Karpas-422 (cell line): Measurements from ENCODE around the gene DSC1. TPM values are rescaled to one million over a fixed set of nuclear protein-coding genes. Genes with fewer than 3 reads are reported as not detected.

Experiments used
- DNase-seq: peaks from one replicate; pipeline ENCODE4 v3.0.0-alpha.2; 2015
- H2AFZ ChIP-seq: fragments of 200-600 bp; sonication (generic); 2 replicates; pipeline ENCODE4 v1.6.1; 2014; ENCODE audit warnings: antibody characterized with exemption, low read length, mixed read lengths
- H3K27ac ChIP-seq: fragments of 200-600 bp; sonication (generic); 2 replicates; pipeline ENCODE4 v1.5.1; 2014; ENCODE audit warnings: mild to moderate bottlenecking, low read length, moderate library complexity
- H3K27me3 ChIP-seq: fragments of 200-600 bp; sonication (generic); 2 replicates; pipeline ENCODE4 v1.6.1; 2014; ENCODE audit warnings: low read length, mixed read lengths
- H3K36me3 ChIP-seq: fragments of 200-600 bp; sonication (generic); 2 replicates; pipeline ENCODE4 v1.6.1; 2014; ENCODE audit warnings: low read length, mixed read lengths; ENCODE audit not compliant: insufficient read depth
- H3K4me1 ChIP-seq: fragments of 200-600 bp; sonication (generic); 2 replicates; pipeline ENCODE4 v1.6.1; 2014; ENCODE audit warnings: mild to moderate bottlenecking, low read length, mixed read lengths
- H3K4me2 ChIP-seq: fragments of 200-600 bp; sonication (generic); 2 replicates; pipeline ENCODE4 v1.6.1; 2014; ENCODE audit warnings: low read length, low read depth, mild to moderate bottlenecking; ENCODE audit not compliant: poor library complexity, severe bottlenecking
- H3K4me3 ChIP-seq: fragments of 200-600 bp; sonication (generic); 2 replicates; pipeline ENCODE4 v1.5.1; 2014; ENCODE audit warnings: mild to moderate bottlenecking, antibody characterized with exemption, low read length, mixed read lengths
- H3K79me2 ChIP-seq: fragments of 200-600 bp; sonication (generic); 2 replicates; pipeline ENCODE4 v1.6.1; 2014; ENCODE audit warnings: mild to moderate bottlenecking, low read length, mixed read lengths
- H3K9ac ChIP-seq: fragments of 200-600 bp; sonication (generic); 2 replicates; pipeline ENCODE4 v1.6.0; 2014; ENCODE audit warnings: low read length
- H3K9me2 ChIP-seq: fragments of 200-600 bp; sonication (generic), shearing (Covaris generic); replicated peaks from 2 replicates; pipeline ENCODE4 v1.6.0; 2014; ENCODE audit warnings: mild to moderate bottlenecking, low read length, moderate library complexity; ENCODE audit not compliant: insufficient read depth
- H3K9me3 ChIP-seq: fragments of 300-700, 200-600 bp; sonication (generic); 2 replicates; pipeline ENCODE4 v1.6.1; 2014; ENCODE audit warnings: low read length, mixed read lengths
- H4K20me1 ChIP-seq: fragments of 200-600 bp; sonication (generic); 2 replicates; pipeline ENCODE4 v1.6.1; 2014; ENCODE audit warnings: mild to moderate bottlenecking, antibody characterized with exemption, low read length, low read depth; ENCODE audit not compliant: insufficient read depth
- total RNA-seq: library from RNA; depleted of rRNA; stranded (reverse); fragments of >200 nt; shearing (Covaris generic); gene quantifications from 2 replicates; pipeline ENCODE4 v1.2.3, GENCODE V29; 2014; ENCODE audit warnings: low replicate concordance; rRNA removed

DSC1 gene, protein sequence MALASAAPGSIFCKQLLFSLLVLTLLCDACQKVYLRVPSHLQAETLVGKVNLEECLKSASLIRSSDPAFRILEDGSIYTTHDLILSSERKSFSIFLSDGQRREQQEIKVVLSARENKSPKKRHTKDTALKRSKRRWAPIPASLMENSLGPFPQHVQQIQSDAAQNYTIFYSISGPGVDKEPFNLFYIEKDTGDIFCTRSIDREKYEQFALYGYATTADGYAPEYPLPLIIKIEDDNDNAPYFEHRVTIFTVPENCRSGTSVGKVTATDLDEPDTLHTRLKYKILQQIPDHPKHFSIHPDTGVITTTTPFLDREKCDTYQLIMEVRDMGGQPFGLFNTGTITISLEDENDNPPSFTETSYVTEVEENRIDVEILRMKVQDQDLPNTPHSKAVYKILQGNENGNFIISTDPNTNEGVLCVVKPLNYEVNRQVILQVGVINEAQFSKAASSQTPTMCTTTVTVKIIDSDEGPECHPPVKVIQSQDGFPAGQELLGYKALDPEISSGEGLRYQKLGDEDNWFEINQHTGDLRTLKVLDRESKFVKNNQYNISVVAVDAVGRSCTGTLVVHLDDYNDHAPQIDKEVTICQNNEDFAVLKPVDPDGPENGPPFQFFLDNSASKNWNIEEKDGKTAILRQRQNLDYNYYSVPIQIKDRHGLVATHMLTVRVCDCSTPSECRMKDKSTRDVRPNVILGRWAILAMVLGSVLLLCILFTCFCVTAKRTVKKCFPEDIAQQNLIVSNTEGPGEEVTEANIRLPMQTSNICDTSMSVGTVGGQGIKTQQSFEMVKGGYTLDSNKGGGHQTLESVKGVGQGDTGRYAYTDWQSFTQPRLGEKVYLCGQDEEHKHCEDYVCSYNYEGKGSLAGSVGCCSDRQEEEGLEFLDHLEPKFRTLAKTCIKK
- 2.3 and 2.4 TPM in 2 replicates for total RNA-seq

DNA sequence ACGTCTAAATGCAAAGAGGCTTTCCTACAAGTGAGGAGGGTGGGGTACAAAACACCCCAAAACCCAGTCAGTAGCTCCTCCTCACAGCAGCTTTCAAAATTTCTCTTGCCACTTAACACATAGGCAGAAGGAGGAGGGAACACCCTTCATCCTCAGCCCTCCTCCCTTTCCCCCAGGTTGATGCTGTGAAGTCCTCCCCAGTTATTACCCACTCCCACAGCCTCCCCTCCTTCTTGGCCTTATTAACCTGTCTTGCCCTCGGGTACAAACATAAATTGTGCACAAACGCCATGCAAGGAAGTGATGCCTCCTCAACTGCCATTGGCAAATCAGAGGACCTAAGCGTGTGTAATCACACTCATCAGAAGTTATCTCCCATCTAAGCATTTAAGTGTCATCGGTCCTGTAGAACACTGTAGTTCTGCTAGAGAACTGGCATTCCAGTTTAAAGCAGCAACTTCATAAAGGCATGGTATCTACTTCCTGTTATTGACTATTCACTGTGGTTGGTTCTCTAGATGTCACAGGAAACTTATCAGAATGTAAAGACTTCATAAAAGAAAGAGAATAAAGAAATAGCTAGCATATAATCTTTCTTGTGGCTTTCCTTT is at the start of gene DSC1:
DSC1 (minus strand) TSS at position 32 of the 611 bp plus-strand sequence. CDS start 262 bp downstream, outside the sequence.
- no peaks in the 10 kb centered on the region for H3K27me3 ChIP-seq
- H3K4me1 ChIP-seq, result peaks cover 17% of the 10 kb centered on the region
- no peaks in the 10 kb centered on the region for H4K20me1 ChIP-seq
- peak; percentile 51 for DNase-seq
- peak within 1 kb of the TSS; percentile 23; the same call in 1 of the 2 replicates for H3K9ac ChIP-seq
- no peak within 1 kb of the TSS for H3K27ac ChIP-seq
- H2AFZ ChIP-seq, result peak within 1 kb of the TSS; percentile 92
- H3K9me2 ChIP-seq, result no peaks in the 10 kb centered on the region
- peak within 1 kb of the TSS; percentile 16 for H3K4me2 ChIP-seq
- no peaks in the 10 kb centered on the region; the same call in 1 of the 2 replicates for H3K36me3 ChIP-seq
- no peaks in the 10 kb centered on the region for H3K9me3 ChIP-seq
- no peaks in the 10 kb centered on the region for H3K79me2 ChIP-seq
- peak within 1 kb of the TSS; percentile 18; the same call in 1 of the 2 replicates for H3K4me3 ChIP-seq

DNA sequence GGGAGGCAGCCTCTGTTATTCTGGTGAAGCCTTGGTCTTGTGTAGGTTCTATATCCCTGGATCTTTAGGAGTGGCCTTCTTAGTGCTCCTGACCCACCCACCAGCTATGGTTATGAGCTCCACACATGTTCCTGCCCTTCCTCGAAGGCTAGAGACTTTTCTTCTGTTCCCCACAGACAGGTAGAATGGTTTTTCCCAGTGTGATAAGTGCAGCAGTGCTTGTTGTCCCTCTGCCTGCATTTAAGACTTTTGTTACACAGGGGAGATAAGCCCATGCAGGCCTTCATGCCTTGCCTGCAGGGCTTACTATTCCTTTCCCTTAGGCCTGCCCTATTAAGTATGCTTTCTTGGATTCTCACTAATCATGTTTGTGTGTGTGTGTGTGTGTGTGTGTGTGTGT is 48.4 kb upstream of the DSC1 start:
- no peaks in the 10 kb centered on the region for H3K27me3 ChIP-seq
- H2AFZ ChIP-seq, result peak overlapping the region; percentile 83
- no peak overlapping the region for H3K4me3 ChIP-seq
- DNase-seq, result peak; percentile 45
- no peaks in the 10 kb centered on the region for H3K9me2 ChIP-seq
- no peak overlapping the region for H3K4me2 ChIP-seq
- H3K27ac ChIP-seq, result no peak overlapping the region
- no peak overlapping the region for H3K9ac ChIP-seq
- H3K9me3 ChIP-seq, result peaks cover 10% of the 10 kb centered on the region
- H3K79me2 ChIP-seq, result no peaks in the 10 kb centered on the region
- peaks cover 9% of the 10 kb centered on the region; the same call in 1 of the 2 replicates for H3K36me3 ChIP-seq
- no peaks in the 10 kb centered on the region for H4K20me1 ChIP-seq
- peaks cover 48% of the 10 kb centered on the region for H3K4me1 ChIP-seq

DNA sequence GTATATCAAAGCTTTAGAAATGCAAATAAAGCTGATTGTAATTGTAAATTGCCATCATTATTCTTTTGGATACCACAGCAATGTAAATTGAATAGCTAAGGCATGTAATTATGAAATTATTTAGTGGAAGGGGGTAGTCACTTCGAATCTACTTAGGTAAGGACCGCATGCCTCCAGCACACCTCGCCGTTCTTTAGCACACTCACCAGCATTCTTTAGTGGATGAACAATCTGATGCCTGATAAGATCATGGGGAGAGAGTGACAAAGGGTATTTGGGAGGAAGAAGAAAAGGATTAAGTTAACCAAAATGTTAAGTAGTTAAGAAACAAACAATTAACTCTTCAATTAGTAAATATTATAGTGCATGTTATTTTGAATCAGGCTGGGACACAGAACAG is 46.4 kb upstream of the DSC1 start:
- H3K27ac ChIP-seq, result peak overlapping the region; percentile 76; the same call in 1 of the 2 replicates
- DNase-seq, result peak; percentile 37
- no peak overlapping the region for H3K9ac ChIP-seq
- H3K4me1 ChIP-seq, result peaks cover 67% of the 10 kb centered on the region
- peaks cover 9% of the 10 kb centered on the region; the same call in 1 of the 2 replicates for H3K36me3 ChIP-seq
- no peaks in the 10 kb centered on the region for H3K9me2 ChIP-seq
- H3K27me3 ChIP-seq, result no peaks in the 10 kb centered on the region
- no peaks in the 10 kb centered on the region for H3K79me2 ChIP-seq
- H3K9me3 ChIP-seq, result peaks cover 10% of the 10 kb centered on the region
- no peak overlapping the region for H3K4me2 ChIP-seq
- H3K4me3 ChIP-seq, result no peak overlapping the region
- H4K20me1 ChIP-seq, result no peaks in the 10 kb centered on the region
- peak overlapping the region; percentile 47; the same call in 1 of the 2 replicates for H2AFZ ChIP-seq

DNA sequence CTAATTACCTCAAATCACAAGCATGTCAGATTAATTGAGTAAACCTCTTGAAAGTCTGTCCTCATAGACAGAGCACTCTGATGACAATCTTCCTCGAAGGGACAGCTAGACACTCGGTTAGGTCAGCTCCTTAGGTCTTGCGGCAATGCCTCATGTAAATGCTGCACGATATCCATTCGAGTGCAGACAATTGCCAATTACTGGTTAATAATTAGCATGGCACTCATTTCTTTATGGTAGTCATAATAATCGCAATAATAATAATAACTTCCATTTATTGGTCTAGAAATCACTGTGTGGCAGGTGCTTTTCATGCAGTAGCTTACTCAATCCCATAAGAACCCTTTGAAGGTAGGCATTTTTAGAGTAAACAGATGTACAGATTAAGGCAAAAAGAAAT is 44.7 kb upstream of the DSC1 start:
- H3K4me1 ChIP-seq, result peaks cover 78% of the 10 kb centered on the region
- H3K36me3 ChIP-seq, result peaks cover 9% of the 10 kb centered on the region; the same call in 1 of the 2 replicates
- H4K20me1 ChIP-seq, result no peaks in the 10 kb centered on the region
- H2AFZ ChIP-seq, result peak overlapping the region; percentile 22
- H3K4me2 ChIP-seq, result no peak overlapping the region
- no peak overlapping the region for H3K9ac ChIP-seq
- H3K4me3 ChIP-seq, result no peak overlapping the region
- no peaks in the 10 kb centered on the region for H3K9me2 ChIP-seq
- H3K9me3 ChIP-seq, result peaks cover 10% of the 10 kb centered on the region
- H3K79me2 ChIP-seq, result no peaks in the 10 kb centered on the region
- DNase-seq, result peak; percentile 41
- no peaks in the 10 kb centered on the region for H3K27me3 ChIP-seq
- H3K27ac ChIP-seq, result peak overlapping the region; percentile 76

DNA sequence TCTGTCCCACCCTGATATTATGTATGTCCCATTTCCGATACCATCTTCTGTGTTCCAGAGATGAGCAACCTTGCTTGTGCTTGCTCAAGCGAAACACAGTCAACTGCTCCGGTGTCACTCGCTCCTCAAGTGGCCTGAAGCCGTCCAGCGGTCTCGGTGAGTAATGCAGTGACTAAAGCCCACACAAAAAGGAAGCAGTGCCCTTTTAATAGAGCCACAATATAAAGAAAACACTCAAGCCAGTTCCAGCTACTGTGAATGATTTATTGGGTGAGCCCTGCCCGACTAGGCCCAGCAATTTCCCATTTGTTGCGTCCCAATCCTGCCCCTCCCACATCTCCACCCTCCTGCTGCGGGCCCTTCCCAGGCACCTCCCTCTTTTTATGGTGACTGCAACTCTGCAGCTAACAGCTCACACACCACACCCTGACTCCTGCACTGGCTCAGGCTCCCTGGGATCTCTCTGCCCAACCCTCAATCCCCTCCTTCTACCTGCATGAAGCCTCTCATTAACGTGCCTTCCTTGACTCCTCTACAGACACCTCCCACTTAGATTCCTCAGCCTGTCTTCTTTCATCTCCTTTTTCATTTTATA is 44.2 kb upstream of the DSC1 start:
- peak; percentile 43 for DNase-seq
- H3K27me3 ChIP-seq, result no peaks in the 10 kb centered on the region
- no peaks in the 10 kb centered on the region for H3K79me2 ChIP-seq
- peak overlapping the region; percentile 22; the same call in 1 of the 2 replicates for H2AFZ ChIP-seq
- no peaks in the 10 kb centered on the region for H4K20me1 ChIP-seq
- no peak overlapping the region for H3K4me2 ChIP-seq
- no peak overlapping the region for H3K4me3 ChIP-seq
- peaks cover 81% of the 10 kb centered on the region for H3K4me1 ChIP-seq
- peaks cover 9% of the 10 kb centered on the region; the same call in 1 of the 2 replicates for H3K36me3 ChIP-seq
- no peaks in the 10 kb centered on the region for H3K9me2 ChIP-seq
- peak overlapping the region; percentile 99 for H3K27ac ChIP-seq
- no peak overlapping the region for H3K9ac ChIP-seq
- peaks cover 10% of the 10 kb centered on the region for H3K9me3 ChIP-seq

DNA sequence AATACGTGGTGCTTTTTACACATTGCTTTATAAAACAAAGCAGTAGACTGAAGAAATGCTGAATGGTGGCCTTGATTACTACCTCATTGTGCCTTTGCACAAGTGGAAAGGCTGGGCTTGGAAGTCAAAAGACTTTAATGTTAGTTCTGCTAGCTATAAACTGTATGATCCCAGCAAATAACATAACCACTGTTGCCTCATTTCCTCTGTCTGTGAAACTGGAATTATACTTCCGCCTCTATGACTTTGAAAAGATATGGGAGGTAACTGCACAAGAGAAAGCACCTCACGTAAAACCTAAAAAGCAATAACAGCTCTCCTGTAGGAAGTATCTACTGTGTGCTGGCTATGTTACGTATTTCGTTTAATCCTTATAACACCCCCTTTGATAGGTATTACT is 43.4 kb upstream of the DSC1 start:
- Histone ChIP-seq H3K4me3 (no peak overlapping the region), H3K27me3 (no peaks in the 10 kb centered on the region), H3K9me3 (peaks cover 10% of the 10 kb centered on the region), H3K36me3 (peaks cover 9% of the 10 kb centered on the region; the same call in 1 of the 2 replicates), H3K4me2 (no peak overlapping the region), H2AFZ (peak overlapping the region; percentile 23; the same call in 1 of the 2 replicates), H3K27ac (peak overlapping the region; percentile 99), H3K9me2 (no peaks in the 10 kb centered on the region), H3K9ac (no peak overlapping the region), H4K20me1 (no peaks in the 10 kb centered on the region), H3K79me2 (no peaks in the 10 kb centered on the region), H3K4me1 (peaks cover 83% of the 10 kb centered on the region)
- DNase-seq, result peak; percentile 57

DNA sequence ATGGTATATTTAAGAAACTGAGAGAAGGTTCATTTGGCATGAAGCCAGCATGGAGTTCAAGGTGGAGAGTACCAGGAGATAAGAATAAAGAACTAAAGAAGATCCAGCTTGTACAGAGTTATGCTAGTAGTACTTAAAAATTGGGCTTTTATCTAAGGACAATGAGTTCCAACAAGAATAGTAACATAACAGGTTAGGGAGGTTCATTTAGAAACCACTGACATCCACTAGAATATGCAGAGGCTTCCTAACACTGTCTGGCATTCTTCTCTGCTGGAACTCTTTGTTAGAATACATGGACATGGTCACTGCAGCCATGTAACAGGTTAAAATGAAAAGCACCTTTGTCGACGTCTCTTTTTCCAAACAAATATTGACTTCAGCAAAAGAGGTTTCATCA is 42.6 kb upstream of the DSC1 start:
- peaks cover 10% of the 10 kb centered on the region; the same call in 1 of the 2 replicates for H3K9me3 ChIP-seq
- peak; percentile 47 for DNase-seq
- 0 out of 2 replicates have a peak overlapping the region, but pooled peaks have one; percentile 11 for H2AFZ ChIP-seq
- H3K27me3 ChIP-seq, result no peaks in the 10 kb centered on the region
- peaks cover 80% of the 10 kb centered on the region for H3K4me1 ChIP-seq
- no peaks in the 10 kb centered on the region for H3K9me2 ChIP-seq
- no peaks in the 10 kb centered on the region for H4K20me1 ChIP-seq
- peaks cover 4% of the 10 kb centered on the region; the same call in 1 of the 2 replicates for H3K36me3 ChIP-seq
- H3K79me2 ChIP-seq, result no peaks in the 10 kb centered on the region
- H3K27ac ChIP-seq, result peak overlapping the region; percentile 99
- H3K4me3 ChIP-seq, result no peak overlapping the region
- H3K9ac ChIP-seq, result no peak overlapping the region
- H3K4me2 ChIP-seq, result no peak overlapping the region
